Measurements from ENCODE around the gene CFAP299. TPM values are rescaled to one million over a fixed set of nuclear protein-coding genes. Genes with fewer than 3 reads are reported as not detected.

Gene CFAP299
- total RNA-seq, 1 experiment from 2014 or later, result not detected

DNA sequence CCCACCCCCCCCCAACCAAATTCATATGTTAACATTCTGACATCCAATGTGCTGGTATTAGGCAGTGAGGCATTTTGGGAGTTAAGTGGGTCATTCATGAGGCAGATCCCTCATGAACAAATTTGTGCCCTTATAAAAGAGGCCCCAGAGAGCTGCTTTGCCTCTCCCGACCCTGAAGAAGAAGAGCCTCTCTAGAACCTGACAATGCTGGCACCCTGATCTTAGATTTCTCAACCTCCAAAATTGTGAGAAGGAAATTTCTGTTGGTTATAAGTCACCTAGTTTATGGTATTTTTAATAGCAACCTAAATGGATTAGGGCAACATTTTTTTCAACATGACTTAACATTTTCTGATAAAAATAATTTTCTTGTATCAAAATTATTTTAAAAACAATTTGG lies 296.3 kb downstream of the CFAP299 start:
- ChIA-PET CTCF (no interaction called here), POLR2A (ENCODE audit: low non-redundant PET) (interaction anchor here (0.6 kb wide), 1 partner anchor 174 kb away, joined by 6 read pairs; no protein-coding TSS in a partner anchor)
- no peaks in the 10 kb centered on the region for H3K27me3 ChIP-seq (replicated peaks; ENCODE audit: insufficient read depth, low read depth, low read length, poor library complexity)
- no TSS peak for BruUV-seq (replicated peaks)
- no peaks in the 10 kb centered on the region for H3K9me3 ChIP-seq (ENCODE audit: low read depth, low read length, poor library complexity, severe bottlenecking)
- no peak for TF ChIP-seq EZH2 (IDR thresholded peaks at IDR 0.05; ENCODE audit: borderline replicate concordance, low read depth, low read length, poor library complexity, severe bottlenecking)
- TF ChIP-seq, protein P1, sequence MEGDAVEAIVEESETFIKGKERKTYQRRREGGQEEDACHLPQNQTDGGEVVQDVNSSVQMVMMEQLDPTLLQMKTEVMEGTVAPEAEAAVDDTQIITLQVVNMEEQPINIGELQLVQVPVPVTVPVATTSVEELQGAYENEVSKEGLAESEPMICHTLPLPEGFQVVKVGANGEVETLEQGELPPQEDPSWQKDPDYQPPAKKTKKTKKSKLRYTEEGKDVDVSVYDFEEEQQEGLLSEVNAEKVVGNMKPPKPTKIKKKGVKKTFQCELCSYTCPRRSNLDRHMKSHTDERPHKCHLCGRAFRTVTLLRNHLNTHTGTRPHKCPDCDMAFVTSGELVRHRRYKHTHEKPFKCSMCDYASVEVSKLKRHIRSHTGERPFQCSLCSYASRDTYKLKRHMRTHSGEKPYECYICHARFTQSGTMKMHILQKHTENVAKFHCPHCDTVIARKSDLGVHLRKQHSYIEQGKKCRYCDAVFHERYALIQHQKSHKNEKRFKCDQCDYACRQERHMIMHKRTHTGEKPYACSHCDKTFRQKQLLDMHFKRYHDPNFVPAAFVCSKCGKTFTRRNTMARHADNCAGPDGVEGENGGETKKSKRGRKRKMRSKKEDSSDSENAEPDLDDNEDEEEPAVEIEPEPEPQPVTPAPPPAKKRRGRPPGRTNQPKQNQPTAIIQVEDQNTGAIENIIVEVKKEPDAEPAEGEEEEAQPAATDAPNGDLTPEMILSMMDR (conservative IDR thresholded peaks at IDR 0.05; ENCODE audit: low read depth, low read length), result no peak
- no peak overlapping the region for H3K4me3 ChIP-seq (ENCODE audit: low read depth, low read length, poor library complexity, severe bottlenecking)
- no peak for DNase-seq (ENCODE audit: low spot score)
- H3K27ac ChIP-seq (ENCODE audit: low read depth, low read length, poor library complexity, severe bottlenecking), result no peak overlapping the region
- no peaks in the 10 kb centered on the region for H3K36me3 ChIP-seq (ENCODE audit: insufficient read depth, low read length, poor library complexity, severe bottlenecking)
- intact Hi-C loops (cut with micrococcal nuclease; ENCODE audit: unreplicated experiment), result no loop called here
- H3K4me1 ChIP-seq (ENCODE audit: insufficient read depth, low read length, poor library complexity, severe bottlenecking), result no peaks in the 10 kb centered on the region

DNA sequence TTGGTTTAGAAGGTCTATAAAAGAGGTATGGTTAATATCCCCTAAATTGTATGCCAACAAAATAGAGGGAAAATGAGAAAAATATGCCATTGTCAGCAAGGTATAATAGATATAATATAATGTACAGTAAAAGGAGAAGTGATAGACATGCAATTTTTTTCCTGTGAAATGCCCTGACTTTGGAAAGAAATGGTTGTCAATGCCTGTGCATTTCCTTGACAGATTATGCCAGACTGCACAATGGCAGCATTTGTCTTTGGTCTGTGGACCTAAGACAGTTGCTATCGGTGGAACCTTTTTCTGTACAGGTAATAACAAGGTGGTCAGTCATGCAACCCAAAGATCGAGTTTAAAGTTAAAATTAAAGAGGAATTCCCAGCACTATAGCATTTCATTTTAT lies 301.7 kb downstream of the CFAP299 start:
- no TSS peak for BruUV-seq (replicated peaks)
- ChIA-PET POLR2A (ENCODE audit: low non-redundant PET) (no interaction called here), CTCF (no interaction called here)
- intact Hi-C loops (cut with micrococcal nuclease; ENCODE audit: unreplicated experiment), result no loop called here
- no peaks in the 10 kb centered on the region for H3K36me3 ChIP-seq (ENCODE audit: insufficient read depth, low read length, poor library complexity, severe bottlenecking)
- H3K4me3 ChIP-seq (ENCODE audit: low read depth, low read length, poor library complexity, severe bottlenecking), result no peak overlapping the region
- TF ChIP-seq, protein P1 (conservative IDR thresholded peaks at IDR 0.05; ENCODE audit: low read depth, low read length), result no peak
- TF ChIP-seq EZH2 (IDR thresholded peaks at IDR 0.05; ENCODE audit: borderline replicate concordance, low read depth, low read length, poor library complexity, severe bottlenecking), result no peak
- H3K9me3 ChIP-seq (ENCODE audit: low read depth, low read length, poor library complexity, severe bottlenecking), result no peaks in the 10 kb centered on the region
- no peaks in the 10 kb centered on the region for H3K27me3 ChIP-seq (replicated peaks; ENCODE audit: insufficient read depth, low read depth, low read length, poor library complexity)
- no peaks in the 10 kb centered on the region for H3K4me1 ChIP-seq (ENCODE audit: insufficient read depth, low read length, poor library complexity, severe bottlenecking)
- no peak for DNase-seq (ENCODE audit: low spot score)
- no peak overlapping the region for H3K27ac ChIP-seq (ENCODE audit: low read depth, low read length, poor library complexity, severe bottlenecking)

GRCh38 chr4:80646061-80646460 lies 310.5 kb downstream of the CFAP299 start:
- intact Hi-C loops (cut with micrococcal nuclease; ENCODE audit: unreplicated experiment), result no loop called here
- no peak overlapping the region for H3K27ac ChIP-seq (ENCODE audit: low read depth, low read length, poor library complexity, severe bottlenecking)
- H3K9me3 ChIP-seq (ENCODE audit: low read depth, low read length, poor library complexity, severe bottlenecking), result no peaks in the 10 kb centered on the region
- no peaks in the 10 kb centered on the region for H3K36me3 ChIP-seq (ENCODE audit: insufficient read depth, low read length, poor library complexity, severe bottlenecking)
- H3K4me1 ChIP-seq (ENCODE audit: insufficient read depth, low read length, poor library complexity, severe bottlenecking), result no peaks in the 10 kb centered on the region
- H3K27me3 ChIP-seq (replicated peaks; ENCODE audit: insufficient read depth, low read depth, low read length, poor library complexity), result no peaks in the 10 kb centered on the region
- ChIA-PET CTCF (no interaction called here), POLR2A (ENCODE audit: low non-redundant PET) (no interaction called here)
- TF ChIP-seq, protein P1 (conservative IDR thresholded peaks at IDR 0.05; ENCODE audit: low read depth, low read length), result no peak
- no peak for TF ChIP-seq EZH2 (IDR thresholded peaks at IDR 0.05; ENCODE audit: borderline replicate concordance, low read depth, low read length, poor library complexity, severe bottlenecking)
- H3K4me3 ChIP-seq (ENCODE audit: low read depth, low read length, poor library complexity, severe bottlenecking), result no peak overlapping the region
- DNase-seq (ENCODE audit: low spot score), result no peak
- no TSS peak for BruUV-seq (replicated peaks)
